AG04450 (cell line): ENCODE data around the gene TSSC4. TPM values are rescaled to one million over a fixed set of nuclear protein-coding genes. Genes with fewer than 3 reads are reported as not detected.

ENCODE experiments used
- CTCF ChIA-PET: fragments of 300-600, 350-600 bp; formaldehyde crosslinking; extraction: SDS; loops from one replicate; lab custom pipeline; 2022; ENCODE audit warnings: antibody characterized with exemption, inconsistent platforms; lab: Charles Lee
- POLR2A ChIA-PET: fragments of 350-600 bp; formaldehyde crosslinking; extraction: SDS; loops from one replicate; lab custom pipeline; 2021; ENCODE audit warnings: antibody characterized with exemption, inconsistent platforms; lab: Yijun Ruan, JAX
- DNase-seq: peaks from one replicate; pipeline ENCODE4 v3.0.0-alpha.2; 2011; ENCODE audit warnings: low read depth, low spot score
- H3K27ac ChIP-seq: one replicate; pipeline ENCODE4 v1.5.1; 2012; ENCODE audit warnings: low read depth, low read length, control low read depth
- H3K27me3 ChIP-seq: one replicate; pipeline ENCODE4 v1.6.0; 2012; ENCODE audit warnings: low read length; ENCODE audit not compliant: control insufficient read depth, insufficient read depth
- H3K4me3 ChIP-seq: 2 replicates; pipeline ENCODE4 v1.5.1; 2011; ENCODE audit warnings: mild to moderate bottlenecking, low read depth, low read length, control low read depth
- H3K9me3 ChIP-seq: 2 replicates; pipeline ENCODE4 v1.5.1; 2012; ENCODE audit warnings: low read length; ENCODE audit not compliant: control insufficient read depth, insufficient read depth
- CTCF ChIP-seq: IDR thresholded peaks from 2 replicates; pipeline ENCODE4 v1.5.1; 2011; ENCODE audit warnings: low read depth, low read length, control low read depth, inconsistent platforms
- polyA plus RNA-seq: library from polyadenylated mRNA; depleted of rRNA; stranded (reverse); fragments of >200 nt; gene quantifications from 2 replicates; pipeline ENCODE4 v1.2.3, GENCODE V29; 2011; rRNA removed
- small RNA-seq: library from RNA; depleted of rRNA; stranded (forward); fragments of <200 nt; gene quantifications from one replicate; pipeline ENCODE3, GENCODE V24; 2012; ENCODE audit warnings: low read depth; ENCODE audit not compliant: insufficient read length

The TSSC4 gene
- polyA plus RNA-seq, 1 experiment = 13.3 TPM

DNA sequence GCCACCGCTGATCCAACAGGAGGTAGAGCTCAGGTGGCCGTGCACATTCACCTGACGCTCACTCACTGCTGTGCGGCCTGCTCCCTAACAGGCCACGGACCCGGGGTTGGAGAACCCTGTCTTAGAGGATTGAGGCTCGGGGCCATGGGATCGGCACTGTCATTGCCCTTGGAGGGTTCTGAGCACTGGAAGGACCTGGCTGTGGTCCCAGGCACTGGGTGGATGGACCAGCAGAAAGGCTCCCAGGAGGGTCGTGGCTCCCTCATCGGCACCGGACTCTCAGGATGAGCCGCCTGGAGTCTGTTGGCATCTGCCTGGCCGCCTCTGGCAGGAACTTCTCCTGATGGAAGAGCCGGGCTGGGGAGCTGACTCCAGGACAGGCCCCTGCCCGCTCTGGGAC lies 50.8 kb downstream of the TSSC4 start:
- Histone ChIP-seq H3K27me3 (peaks cover 24% of the 10 kb centered on the region), H3K27ac (no peak overlapping the region)

GRCh38 chr11:2451916-2452315 lies 51.4 kb downstream of the TSSC4 start:
- Histone ChIP-seq H3K27me3 (peaks cover 20% of the 10 kb centered on the region), H3K9me3 (no peaks in the 10 kb centered on the region), H3K27ac (no peak overlapping the region), H3K4me3 (no peak overlapping the region)
- ChIA-PET CTCF (no interaction called here), POLR2A (no interaction called here)
- no peak for DNase-seq
- no peak for TF ChIP-seq CTCF

More for the DNA sequence above, 50.8 kb downstream of the TSSC4 start:
- H3K4me3 ChIP-seq = no peak overlapping the region
- no peak for TF ChIP-seq CTCF
- DNase-seq = no peak
- CTCF ChIA-PET = no interaction called here
- H3K9me3 ChIP-seq = no peaks in the 10 kb centered on the region
- POLR2A ChIA-PET = no interaction called here

- no peak for TF ChIP-seq CTCF
- Histone ChIP-seq H3K27ac (no peak overlapping the region), H3K27me3 (peaks cover 17% of the 10 kb centered on the region), H3K4me3 (no peak overlapping the region), H3K9me3 (no peaks in the 10 kb centered on the region)
- ChIA-PET CTCF (no interaction called here), POLR2A (no interaction called here)
- DNase-seq = no peak
These were observed 51.9 kb downstream of the TSSC4 start for GRCh38 chr11:2452321-2453012.

GRCh38 chr11:2453436-2453835 lies 52.9 kb downstream of the TSSC4 start:
- TF ChIP-seq CTCF = no peak
- H3K9me3 ChIP-seq = no peaks in the 10 kb centered on the region; the same call in 1 of the 2 replicates
- CTCF ChIA-PET = no interaction called here
- H3K4me3 ChIP-seq = no peak overlapping the region
- POLR2A ChIA-PET = no interaction called here
- H3K27ac ChIP-seq = no peak overlapping the region
- no peak for DNase-seq
- H3K27me3 ChIP-seq = peaks cover 18% of the 10 kb centered on the region

Small RNA genes lying within 50 kb of the gene (small RNA-seq; reads per million reads assigned to genes)
- not detected for gene RF00019

Other genes starting within 250 kb of the TSSC4 start
- not detected in 2 replicates for gene INS, start 239.5 kb upstream of the TSSC4 start, polyA plus RNA-seq
- not detected in 2 replicates for gene TH, start 228.9 kb upstream of the TSSC4 start, polyA plus RNA-seq
- not detected in 2 replicates for gene ASCL2, start 130.2 kb upstream of the TSSC4 start, polyA plus RNA-seq
- not detected in 2 replicates for gene C11orf21, start 98.8 kb upstream of the TSSC4 start, polyA plus RNA-seq
- 0.10 and 0.14 TPM in 2 replicates for gene TSPAN32, start 98.7 kb upstream of the TSSC4 start, polyA plus RNA-seq
- gene CD81, start 23.4 kb upstream of the TSSC4 start, polyA plus RNA-seq = 260 and 359 TPM in 2 replicates
- not detected in 2 replicates for gene TRPM5, start 43.8 kb downstream of the TSSC4 start, polyA plus RNA-seq
- not detected in 2 replicates for gene KCNQ1, start 44.3 kb downstream of the TSSC4 start, polyA plus RNA-seq